Epithelial cell of umbilical artery (primary cell): ENCODE measurements around the gene SYT2. TPM values are rescaled to one million over a fixed set of nuclear protein-coding genes. Genes with fewer than 3 reads are reported as not detected.

Source experiments
- total RNA-seq: library from RNA; depleted of rRNA; stranded (reverse); fragments of >200 nt; gene quantifications from 2 replicates; pipeline ENCODE4 v1.2.3, GENCODE V29; 2014

SYT2 gene
- not detected in 2 replicates for total RNA-seq

DNA sequence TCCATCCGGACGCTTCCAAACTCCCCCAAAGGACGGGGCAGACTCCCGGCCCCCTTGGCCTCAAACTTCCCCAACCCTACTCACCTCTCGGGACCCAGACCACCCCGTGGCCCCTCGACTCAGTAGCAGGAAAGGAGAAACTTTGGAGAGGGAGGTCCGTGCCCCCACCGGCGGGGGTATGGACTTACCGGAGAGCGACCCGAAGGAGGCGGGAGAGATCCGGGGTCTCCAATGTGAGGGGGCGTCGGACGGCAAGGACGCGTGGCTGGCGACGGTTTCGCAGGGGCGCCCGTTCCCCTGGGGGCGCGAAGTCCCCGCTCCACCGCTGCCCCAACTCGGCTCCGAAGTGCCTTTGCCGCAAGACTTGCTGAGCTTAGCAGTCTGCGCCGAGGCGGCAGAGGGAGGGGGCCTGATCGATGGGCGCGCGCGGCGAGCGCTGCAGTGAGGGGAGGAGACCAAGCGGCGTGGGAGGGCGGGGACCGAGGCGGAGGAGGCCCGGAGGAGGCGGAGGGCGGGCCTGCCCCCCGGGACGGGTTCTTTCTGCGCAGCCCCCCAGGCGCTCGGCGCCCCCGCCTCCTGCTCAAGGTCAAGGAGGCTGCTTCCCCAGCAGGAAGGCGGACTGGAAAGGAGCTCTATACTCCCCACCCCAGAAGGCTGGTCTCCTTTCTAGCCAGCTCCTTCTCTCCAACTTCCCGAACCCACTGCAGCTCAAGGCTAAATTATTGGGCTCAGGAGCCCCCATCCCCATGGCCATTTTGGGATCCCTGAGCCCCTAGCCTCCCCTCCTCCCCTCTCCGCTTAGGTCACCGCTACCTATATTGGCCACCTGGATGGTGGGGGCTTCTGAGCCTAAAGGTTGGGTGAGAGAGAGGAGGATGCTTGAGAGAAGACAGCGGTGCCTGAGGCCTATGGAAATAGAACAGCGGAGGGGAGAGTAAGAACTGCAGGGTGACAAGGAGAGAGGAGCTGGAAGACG, at the start of gene SYT2:
Gene SYT2, minus strand, starts transcription at position 385 of the 976 bp plus-strand sequence. CDS start 104,682 bp downstream, outside the sequence.

Other genes starting within 250 kb of the SYT2 start
- 58.1 and 61.1 TPM in 2 replicates for gene KDM5B, start 98.0 kb upstream of the SYT2 start, total RNA-seq
- 1.1 TPM in 1 of 2 replicates, not detected in the other for gene PCAT6, start 100.5 kb upstream of the SYT2 start, total RNA-seq
- gene RABIF, start 178.7 kb upstream of the SYT2 start, total RNA-seq, result 5.8 and 8.1 TPM in 2 replicates
- gene KLHL12, start 216.8 kb upstream of the SYT2 start, total RNA-seq, result 28.3 and 35.6 TPM in 2 replicates
- 93.9 and 98.3 TPM in 2 replicates for gene ADIPOR1, start 247.9 kb upstream of the SYT2 start, total RNA-seq